NCI-H345 treated with DMSO at 0.1 percent for 48 hours (cell line): ENCODE data around the gene SPC25.
"Not testable (repeated sequence)": the region's sequence is repeated elsewhere in the genome, so short reads cannot be mapped to it uniquely, and the experiment has no call there.

ENCODE experiments used
- DNase-seq: peaks from one replicate; lab custom pipeline; 2025; ENCODE audit not compliant: unreplicated experiment; lab: John Stamatoyannopoulos, UW

The SPC25 gene, protein sequence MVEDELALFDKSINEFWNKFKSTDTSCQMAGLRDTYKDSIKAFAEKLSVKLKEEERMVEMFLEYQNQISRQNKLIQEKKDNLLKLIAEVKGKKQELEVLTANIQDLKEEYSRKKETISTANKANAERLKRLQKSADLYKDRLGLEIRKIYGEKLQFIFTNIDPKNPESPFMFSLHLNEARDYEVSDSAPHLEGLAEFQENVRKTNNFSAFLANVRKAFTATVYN

DNA sequence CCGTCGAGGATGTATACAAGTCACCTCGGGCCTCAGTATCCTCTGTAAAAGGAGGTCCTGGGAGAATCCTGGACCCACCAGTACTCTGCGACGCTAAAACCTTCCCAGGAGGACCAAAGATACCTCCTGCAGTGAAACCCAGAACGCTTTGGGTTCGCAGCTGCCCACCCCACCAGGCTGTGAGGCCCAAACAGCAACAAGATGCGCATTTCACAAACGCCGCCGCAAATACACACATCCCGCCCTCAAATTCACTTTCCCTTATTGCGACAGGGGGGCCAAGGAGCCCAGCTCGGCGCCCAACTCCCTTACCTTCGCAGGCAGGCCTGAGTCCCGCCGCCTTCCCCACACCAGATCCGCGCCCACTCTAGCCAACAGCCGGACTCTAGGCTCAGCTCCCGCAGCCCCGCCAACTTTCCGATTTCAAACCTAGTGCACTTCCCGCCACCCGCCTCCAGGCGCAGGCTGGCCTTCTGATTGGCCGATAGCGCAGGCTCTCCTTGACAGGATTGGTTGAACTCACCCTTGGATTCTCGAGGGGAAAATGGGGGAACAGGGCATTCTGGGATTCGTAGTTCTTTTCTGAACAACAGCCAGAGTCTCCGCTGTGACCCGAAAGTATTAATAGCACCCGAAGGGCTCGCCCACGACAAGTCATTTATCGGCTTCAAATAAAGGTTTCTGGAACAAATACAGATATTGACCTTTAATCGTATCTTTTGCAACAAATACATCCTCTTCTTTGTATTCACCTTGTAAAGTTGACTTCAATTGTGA lies at the start of gene SPC25:
Gene SPC25, minus strand, starts transcription at position 425 of the 777 bp plus-strand sequence. CDS start 911 bp downstream, outside the sequence.
- DNase-seq: peak; percentile 95

DNA sequence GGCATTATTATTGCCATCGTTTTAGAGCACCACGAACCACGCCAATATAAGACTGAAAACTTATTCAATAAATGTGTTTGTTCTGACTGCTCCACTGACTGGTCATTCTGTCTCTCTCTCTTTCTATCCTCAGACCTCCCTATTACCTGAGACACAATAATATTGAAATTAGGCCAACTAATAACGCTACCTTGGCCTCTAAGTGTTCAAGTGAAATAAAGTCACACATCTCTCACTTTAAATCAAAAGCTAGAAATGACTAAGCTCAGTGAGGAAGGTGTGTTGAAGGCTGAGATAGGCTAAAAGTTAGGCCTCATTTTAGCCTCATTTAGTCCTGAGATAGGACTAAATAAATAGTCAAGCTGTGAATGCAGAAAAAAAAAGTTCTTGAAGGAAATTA lies 49.7 kb upstream of the SPC25 start:
- no peak for DNase-seq

DNA sequence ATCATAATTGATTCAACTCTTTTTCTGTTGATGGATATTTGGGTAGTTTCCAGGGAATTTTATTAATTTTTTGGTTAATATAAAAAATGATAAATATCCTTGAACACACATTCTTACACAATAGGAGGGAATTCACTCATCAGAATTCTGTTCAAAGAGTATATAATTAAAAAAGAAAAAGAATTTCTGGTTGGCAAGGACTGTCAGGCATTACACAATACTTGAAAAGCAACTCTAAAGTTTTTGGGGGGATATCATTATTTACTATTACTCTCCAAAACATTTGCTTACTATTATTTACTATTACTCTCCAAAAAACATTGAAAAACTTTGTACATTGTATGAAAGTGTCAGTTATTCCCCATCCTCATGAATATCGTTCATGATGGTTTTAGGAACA lies 48.8 kb upstream of the SPC25 start:
- no peak for DNase-seq

DNA sequence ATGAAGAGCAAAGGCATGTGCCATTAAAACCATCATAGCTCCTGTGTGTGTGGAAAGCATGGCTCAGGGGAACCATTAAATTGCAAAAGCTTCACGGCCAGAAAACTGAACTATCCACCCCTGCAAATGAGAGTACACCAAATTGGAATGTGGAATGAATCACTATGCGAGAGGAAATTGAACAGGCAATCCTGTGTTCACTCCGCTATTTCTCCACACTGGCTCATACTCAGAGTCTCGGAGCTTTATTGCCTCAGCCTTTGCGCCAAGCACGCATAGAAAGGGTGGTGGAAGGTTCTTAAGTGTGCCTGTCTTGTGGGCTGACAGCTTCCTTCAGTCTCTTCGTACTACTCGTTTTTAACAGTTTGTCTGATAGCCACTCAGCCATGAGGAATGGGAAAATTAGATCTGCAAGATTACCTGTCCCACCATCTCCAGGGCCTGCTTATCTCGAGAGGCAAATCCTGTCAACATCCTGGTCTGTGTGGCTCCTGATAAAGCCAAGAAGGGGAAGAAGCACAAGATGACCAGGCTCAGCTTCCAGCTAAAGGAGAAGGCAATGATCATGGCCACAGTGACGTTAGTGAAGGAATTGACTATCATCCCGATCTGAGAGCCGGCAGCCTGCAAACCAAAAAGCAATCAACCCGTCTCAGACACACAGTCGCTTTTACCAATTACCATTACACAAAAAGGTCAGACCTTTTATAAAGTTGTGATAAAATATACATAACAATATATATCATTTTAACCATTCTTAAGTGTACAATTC lies 45.8 kb upstream of the SPC25 start:
- DNase-seq: no peak

DNA sequence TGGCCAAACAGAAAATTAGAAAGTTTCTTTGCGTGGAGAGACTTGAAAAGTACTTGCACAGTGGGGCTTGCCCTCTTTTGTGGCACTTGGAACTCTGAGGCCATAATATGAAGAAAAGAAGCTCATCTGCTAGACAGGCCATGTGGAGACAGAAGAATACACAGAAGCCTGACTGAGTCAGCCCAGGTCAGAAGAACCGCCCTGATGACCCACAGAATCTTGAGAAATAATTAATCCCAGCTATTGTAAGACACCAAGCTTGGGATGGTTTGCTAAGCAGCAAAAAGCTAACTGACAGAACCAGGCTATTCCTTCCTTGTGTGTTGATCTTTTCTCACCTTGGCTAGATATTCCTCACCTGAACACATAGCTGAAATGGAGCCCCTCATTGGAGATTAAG lies 44.6 kb upstream of the SPC25 start:
- no peak for DNase-seq

DNA sequence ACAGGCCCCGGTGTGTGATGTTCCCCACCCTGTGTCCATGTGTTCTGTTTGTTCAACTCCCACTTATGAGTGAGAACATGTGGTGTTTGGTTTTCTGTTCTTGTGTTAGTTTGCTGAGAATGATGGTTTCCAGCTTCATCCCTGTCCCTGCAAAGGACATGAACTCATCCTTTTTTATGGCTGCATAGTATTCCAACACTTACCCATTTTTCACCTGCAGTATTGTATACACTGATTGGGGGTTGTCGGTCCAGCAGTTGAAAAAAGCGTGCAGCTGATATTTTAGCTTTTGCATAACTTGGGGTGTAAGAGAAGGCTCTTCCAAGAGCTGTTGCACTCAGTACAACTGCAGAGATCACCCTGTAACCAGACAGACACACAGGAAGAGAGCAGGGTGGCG lies 41.9 kb upstream of the SPC25 start:
- not testable (repeated sequence) for DNase-seq

DNA sequence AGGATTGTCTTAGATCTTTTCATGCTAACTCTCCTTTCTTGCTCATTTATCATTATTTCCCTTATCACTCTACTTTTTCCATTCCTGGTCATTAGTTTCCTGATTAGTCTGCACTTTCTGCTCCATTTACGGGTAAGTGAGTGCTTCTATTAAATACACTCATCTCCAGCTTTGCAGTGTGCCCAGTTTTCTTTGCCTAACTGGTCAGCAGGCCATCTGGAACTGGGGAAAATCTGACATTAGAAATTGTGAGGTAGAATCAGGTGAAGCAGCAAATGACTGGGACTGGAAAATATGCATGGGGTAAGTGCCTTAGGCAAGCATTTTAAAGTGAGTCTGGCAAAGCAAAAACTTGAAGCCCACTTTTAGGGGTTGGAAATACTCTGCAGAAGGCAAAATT lies 40.0 kb upstream of the SPC25 start:
- no peak for DNase-seq

DNA sequence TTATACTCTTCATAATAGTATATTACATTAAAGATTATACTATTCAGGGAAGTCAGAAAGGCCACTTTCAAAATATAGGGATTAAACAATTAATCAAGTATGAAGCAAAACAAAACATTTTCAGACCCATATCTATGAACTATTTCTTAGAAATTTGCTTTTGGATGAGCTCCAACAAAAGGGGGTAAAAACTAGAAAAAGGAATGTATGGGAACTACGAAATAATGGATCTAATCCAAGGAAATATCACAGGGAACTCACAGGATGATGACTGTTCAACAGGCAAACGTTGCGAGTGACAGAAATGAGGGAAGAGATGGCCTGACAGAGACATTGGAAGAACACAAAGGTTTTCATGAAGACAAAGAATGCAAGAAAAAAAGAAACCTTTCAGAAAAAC lies 38.8 kb upstream of the SPC25 start:
- DNase-seq: no peak

DNA sequence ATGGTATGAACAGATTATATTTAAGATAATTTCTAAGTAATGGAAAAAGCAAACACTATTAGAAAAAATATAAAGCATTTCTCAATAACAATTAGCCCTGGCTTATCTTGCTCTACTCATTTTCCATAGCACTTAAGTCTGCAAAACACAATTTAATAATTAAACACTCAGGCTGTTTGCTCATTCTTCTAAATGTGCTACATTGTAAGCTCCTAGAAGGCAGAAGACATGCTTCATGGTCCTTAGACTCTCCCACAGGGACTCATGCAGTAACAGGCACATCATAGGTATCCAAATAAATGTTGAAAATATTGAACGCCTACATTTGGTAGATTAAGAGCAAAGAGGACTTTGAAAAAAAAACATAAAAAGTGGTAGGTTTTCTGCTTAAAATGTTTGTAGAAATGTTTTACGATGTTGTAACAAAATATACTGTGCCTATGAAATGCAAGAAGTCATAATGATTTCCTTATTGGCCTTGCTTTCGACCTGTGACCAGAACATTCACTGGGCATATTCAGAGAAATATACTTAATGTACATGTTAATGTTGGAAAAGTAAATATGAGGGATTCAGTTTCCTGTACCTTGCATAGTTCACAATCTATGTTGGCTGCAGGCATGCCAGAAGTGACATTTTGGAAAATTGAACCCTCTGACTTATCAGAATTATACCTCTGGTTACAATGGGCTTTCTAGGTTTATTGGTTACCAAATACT lies 38.0 kb upstream of the SPC25 start:
- no peak for DNase-seq

DNA sequence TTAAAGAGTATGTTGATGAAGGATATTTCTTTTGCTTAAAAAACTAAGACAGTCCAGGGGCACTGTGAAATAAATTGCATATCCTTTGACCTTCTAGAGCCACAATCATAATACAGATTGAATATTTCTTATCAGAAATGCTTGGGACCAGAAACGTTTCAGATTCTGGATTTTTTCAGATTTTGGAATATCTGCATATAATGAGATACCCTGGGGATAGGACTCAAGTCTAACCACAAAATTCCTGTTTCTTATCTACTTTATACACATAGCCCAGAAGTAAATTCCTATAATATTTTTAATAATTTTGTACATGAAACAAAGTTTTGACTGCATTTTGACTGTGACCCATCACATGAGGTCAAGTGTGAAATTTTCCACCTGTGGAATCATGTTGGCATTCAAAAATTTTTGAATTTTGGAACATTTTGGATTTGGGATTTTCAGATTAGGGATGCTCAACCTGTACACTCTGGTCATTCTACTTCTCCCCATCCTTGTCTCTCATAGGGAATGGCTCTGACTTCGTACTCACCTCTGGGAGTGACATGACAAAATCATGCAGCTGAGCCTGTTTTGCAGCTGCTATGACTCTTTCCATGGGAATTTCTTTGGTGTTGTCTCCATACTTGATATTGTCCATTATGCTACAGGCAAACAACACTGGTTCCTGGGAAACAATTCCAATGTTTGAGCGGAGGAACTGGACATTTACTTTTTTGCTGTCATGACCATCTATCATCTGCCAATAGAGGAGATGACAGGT lies 36.6 kb upstream of the SPC25 start:
- DNase-seq: no peak

DNA sequence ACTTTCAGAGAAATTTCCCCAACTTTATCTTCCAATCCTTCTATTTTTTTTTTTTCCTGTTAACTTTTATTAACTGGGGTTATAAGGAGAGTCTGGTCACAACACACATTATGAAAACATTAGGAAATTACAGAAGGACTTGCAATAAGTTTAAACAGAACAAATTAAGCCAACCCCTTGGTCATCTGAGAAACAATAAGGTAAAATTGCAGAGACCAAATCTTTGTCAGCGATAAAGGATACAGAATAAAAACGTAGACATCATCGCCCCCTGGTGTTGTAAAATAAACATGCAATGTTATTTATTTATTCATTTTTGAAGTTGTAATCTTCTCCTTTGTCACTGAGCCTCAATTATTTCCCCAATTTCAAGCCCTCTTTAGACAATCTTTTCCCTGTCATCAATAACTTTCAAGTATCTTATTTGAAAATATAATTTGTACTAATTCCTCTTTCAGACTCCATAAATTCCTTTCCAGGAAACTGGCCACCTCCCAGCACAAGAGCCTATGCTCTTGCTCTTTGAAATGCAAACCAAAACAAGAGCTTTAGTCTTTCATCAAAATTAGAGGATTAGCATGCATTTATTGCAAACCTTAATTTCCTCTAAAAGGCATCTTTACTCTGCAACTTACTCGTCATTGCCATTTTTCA lies 30.4 kb upstream of the SPC25 start:
- peak; percentile 41 for DNase-seq

DNA sequence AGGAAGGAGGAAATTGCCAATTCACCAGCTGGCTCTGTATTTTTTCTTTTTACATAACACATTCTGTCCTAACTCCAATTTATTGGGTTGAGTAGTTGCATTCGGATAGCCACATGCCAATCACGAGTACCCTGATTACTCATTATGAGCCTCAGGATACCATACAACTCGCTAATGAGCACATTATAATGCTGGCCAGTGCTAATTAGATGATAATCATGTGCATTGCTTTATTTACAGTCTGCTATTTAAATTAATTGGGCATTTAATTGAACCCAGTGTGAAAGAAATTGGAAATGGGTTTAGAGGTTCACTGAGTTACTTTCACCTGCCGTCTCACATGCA lies 26.1 kb upstream of the SPC25 start:
- no peak for DNase-seq

DNA sequence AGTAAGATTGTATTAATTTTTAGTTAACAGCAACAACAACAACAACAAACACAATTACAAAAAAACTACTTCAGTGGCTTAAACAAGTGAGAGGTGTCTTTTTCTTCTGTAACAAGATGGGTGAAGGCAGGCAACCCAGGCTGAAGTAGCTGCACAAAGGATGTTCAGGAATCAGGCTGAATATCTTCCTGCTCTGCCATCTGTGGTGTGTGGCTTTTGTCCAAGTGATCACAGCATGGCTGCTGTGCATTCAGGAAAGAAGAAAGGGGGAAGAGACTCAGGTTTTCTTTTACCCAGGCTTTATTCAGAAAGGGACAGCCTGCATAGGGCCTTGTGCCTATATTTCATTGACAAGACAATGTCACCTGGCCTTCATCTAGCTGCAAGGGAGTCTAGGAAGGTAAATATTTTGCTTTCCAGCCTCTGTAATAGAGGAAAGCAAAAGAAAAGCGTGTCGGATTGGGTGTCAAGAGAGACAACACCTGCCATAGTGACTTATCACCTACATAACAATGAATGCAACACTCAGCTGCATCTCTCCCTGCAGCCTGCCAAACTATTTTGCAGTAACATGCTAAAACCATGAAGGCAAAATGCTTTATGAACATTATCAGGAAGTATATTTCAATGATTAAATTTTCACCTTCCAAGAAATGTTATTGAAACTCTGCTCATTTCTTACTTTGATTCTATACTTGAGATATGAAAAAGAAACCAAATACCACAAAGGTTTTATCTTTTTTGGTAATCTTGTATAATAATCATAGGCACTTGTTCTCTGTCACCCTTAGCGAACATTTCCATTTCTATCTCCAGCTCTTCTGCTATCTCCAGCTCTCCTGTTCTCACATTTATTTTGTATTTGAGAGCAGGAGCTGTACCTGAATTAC lies 25.5 kb upstream of the SPC25 start:
- no peak for DNase-seq

DNA sequence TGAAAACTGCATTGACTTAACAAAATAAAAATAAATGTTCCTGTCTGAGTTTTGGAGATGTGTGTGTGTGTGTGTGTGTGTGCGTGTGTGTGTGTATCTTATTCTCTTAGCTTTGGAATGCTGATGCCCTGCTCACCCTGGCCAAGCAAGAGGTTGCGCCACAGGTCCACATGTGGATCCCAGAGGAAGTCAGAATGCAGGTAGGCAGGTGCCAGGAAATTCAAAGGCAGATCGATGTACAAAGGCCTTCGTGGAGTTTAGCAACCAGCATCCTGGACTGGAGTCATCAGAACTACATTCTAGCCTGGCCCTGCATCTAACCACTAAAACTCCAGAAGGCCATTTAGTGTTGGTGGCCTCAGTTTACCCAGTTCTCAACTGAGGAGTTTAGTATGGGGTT lies 23.3 kb upstream of the SPC25 start:
- no peak for DNase-seq

DNA sequence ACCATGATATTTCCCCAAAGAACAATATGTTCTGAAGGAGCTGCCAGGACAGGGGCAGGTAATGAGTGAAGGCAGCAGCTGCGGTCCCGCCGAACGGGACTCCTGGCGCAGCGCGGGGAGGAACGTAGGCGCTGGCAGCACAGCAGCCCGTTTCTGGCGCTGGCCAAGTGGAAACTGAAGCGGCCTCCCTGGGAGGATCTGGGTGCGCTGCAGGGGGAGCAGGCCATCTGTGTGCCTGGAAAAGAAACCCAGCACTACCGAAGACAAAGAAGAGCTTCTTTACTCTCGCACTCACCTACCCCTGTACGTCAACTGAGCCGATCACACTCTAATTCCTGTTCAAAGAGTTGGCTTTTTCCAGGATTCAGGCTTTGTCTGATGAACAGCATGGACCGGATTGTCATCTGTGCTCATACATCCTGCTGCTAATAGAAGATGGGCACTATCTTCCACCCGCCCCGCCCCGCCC lies 22.7 kb upstream of the SPC25 start:
- DNase-seq: no peak

DNA sequence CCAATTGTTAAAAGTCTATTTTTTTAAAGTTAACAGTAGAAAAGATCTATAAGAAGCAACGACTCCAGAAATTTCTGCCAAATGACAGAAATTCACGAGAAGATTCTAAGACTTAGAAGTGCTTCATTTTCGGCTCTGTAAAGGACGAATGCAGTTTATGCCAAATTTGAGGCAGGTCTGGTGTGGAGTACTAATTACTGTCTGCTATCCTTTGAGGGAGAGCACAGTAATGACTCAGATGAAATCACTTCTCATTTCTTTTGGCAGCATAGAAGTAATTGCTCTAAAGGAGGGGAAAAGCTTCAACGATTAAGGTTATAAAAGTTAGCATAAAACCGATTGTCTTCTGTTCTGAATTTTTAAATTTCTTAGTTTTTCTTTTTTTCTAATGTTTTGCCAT lies 22.2 kb upstream of the SPC25 start:
- no peak for DNase-seq

DNA sequence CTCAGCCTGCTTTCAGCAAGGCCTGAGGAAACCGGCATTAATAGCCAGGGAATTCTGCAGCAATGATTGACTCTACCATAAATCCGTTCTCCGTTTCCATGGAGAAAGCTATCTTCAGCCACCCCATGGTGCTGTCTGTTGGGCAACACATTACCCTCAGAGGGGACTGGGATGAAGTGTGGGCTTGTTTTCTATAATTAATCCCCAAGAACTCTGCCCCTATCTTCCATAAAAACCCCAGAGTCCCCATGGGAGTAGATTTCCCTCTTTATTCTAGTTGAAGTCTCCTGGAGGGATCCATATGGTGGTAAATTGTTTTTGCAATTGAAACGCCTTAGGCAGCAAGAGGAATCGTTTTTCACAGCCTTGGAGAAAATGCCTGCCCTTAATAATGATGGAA lies 20.1 kb upstream of the SPC25 start:
- DNase-seq: no peak

DNA sequence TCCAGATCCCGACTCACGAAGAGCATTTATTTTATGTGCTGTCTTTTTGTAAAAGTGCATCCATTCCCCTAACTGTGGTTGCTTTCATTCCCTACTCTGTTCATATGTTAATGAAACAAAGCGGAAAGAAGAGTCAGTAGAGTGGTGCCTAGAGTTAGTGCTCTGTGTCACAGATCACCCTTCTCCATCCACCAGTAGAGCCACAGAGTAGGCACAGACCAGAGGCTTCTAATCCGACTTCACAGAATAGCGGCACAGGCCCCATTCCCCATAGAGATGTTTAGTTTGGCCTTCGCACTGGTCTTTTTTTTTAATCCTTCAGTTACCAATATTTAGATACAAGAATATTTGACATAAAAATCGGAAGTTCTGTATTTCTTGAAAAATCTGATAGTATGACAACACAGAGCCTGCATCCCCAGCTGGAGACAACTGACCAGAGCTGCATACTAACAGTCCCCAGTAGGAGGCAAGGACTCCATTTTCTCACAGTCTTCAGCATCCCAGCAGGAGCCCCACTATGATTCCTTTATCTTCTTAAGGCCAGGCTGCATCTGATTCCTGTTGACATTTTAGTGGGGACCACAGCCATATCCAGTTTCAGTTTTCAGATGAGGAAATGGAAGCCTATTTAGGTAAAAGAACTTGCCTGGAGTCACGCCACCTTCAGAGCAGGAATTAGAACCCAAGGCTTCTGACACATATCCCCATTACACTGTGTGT lies 17.9 kb upstream of the SPC25 start:
- DNase-seq: no peak
